Measurements from ENCODE around the gene PTPN6. TPM values are rescaled to one million over a fixed set of nuclear protein-coding genes. Genes with fewer than 3 reads are reported as not detected.
A peak's percentile ranks its signal among the peaks of the same experiment; 100 is the strongest.

The PTPN6 gene
- total and polyA plus RNA-seq, 2 of the 13 experiments (the other 11 are each of a cell fraction or from before 2014, with no cell fraction given) = 10.5 to 10.6 TPM

DNA sequence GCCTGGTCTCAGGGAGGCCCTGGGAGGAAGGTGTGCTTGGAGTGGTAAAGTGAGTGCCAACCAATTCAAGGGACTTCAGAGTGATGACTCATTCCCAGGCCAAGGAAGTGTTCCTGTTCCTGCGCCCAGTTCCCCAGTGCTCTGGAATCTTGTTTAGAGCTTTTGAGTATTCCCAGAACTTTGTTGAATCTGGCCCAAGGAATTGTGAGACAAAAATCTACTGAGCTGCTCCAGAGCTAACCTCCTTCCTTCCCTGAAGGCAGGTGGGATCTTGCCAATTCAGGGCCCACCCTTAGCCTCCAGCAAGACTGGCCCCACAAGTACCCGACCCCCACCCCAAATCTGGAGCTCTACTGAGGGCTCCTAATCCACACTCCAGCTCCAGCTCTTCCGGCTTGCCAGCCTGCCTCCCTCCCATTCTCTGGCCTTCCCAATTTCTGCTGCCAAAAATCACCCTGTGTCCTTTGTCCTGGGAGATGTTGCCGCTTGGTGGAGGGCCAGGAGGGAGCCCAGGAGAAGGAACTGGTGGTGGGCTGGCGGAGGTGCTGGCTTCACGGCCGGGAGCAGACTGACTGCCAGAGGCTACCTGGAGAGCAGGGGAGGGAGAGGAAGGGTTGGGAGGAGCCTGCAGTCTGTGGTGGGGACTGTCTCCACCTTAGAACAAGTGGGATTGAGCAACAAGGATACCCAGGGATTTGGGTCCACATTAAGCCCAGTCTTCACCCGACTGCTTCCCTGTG is 25.4 kb upstream of the PTPN6 start (continued):
- TF ChIP-seq SP1 (IDR thresholded peaks at IDR 0.05) (no peak), SP1 (CRISPR knock-in tag; IDR thresholded peaks at IDR 0.05) (no peak), KLF12 (CRISPR knock-in tag; IDR thresholded peaks at IDR 0.05; ENCODE audit: borderline replicate concordance) (no peak), ZNF30 (CRISPR knock-in tag; IDR thresholded peaks at IDR 0.05) (no peak), NFE2 (CRISPR knock-in tag; IDR thresholded peaks at IDR 0.05) (no peak), ZZZ3 (CRISPR knock-in tag; IDR thresholded peaks at IDR 0.05; ENCODE audit: borderline replicate concordance) (no peak), ZNF557 (CRISPR knock-in tag; IDR thresholded peaks at IDR 0.05) (no peak), PCBP1 (IDR thresholded peaks at IDR 0.05; ENCODE audit: borderline replicate concordance, low read depth, low read length) (0 out of 2 replicates have a peak, but pooled peaks have one; percentile 42), POLR2AphosphoS5 (IDR thresholded peaks at IDR 0.05; ENCODE audit: low read depth, low read length) (no peak), SIX4 (CRISPR knock-in tag; IDR thresholded peaks at IDR 0.05) (no peak), ZNF7 (CRISPR knock-in tag; IDR thresholded peaks at IDR 0.05) (no peak)
- TF ChIP-seq, protein P1, sequence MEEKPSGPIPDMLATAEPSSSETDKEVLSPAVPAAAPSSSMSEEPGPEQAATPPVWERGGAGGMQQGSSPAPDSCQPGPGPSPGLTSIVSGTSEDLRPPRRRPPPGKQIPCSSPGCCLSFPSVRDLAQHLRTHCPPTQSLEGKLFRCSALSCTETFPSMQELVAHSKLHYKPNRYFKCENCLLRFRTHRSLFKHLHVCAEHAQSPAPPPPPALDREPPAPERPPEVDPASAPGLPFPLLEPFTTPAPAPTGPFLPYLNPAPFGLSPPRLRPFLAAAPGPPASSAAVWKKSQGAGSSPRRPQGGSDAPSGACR (CRISPR knock-in tag; IDR thresholded peaks at IDR 0.05) = 0 out of 2 replicates have a peak, but pooled peaks have one; percentile 26
- TF ChIP-seq, protein P2, sequence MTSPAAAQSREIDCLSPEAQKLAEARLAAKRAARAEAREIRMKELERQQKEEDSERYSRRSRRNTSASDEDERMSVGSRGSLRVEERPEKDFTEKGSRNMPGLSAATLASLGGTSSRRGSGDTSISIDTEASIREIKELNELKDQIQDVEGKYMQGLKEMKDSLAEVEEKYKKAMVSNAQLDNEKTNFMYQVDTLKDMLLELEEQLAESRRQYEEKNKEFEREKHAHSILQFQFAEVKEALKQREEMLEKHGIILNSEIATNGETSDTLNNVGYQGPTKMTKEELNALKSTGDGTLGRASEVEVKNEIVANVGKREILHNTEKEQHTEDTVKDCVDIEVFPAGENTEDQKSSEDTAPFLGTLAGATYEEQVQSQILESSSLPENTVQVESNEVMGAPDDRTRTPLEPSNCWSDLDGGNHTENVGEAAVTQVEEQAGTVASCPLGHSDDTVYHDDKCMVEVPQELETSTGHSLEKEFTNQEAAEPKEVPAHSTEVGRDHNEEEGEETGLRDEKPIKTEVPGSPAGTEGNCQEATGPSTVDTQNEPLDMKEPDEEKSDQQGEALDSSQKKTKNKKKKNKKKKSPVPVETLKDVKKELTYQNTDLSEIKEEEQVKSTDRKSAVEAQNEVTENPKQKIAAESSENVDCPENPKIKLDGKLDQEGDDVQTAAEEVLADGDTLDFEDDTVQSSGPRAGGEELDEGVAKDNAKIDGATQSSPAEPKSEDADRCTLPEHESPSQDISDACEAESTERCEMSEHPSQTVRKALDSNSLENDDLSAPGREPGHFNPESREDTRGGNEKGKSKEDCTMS (CRISPR knock-in tag; conservative IDR thresholded peaks at IDR 0.05) = no peak
- TF ChIP-seq, protein P3, sequence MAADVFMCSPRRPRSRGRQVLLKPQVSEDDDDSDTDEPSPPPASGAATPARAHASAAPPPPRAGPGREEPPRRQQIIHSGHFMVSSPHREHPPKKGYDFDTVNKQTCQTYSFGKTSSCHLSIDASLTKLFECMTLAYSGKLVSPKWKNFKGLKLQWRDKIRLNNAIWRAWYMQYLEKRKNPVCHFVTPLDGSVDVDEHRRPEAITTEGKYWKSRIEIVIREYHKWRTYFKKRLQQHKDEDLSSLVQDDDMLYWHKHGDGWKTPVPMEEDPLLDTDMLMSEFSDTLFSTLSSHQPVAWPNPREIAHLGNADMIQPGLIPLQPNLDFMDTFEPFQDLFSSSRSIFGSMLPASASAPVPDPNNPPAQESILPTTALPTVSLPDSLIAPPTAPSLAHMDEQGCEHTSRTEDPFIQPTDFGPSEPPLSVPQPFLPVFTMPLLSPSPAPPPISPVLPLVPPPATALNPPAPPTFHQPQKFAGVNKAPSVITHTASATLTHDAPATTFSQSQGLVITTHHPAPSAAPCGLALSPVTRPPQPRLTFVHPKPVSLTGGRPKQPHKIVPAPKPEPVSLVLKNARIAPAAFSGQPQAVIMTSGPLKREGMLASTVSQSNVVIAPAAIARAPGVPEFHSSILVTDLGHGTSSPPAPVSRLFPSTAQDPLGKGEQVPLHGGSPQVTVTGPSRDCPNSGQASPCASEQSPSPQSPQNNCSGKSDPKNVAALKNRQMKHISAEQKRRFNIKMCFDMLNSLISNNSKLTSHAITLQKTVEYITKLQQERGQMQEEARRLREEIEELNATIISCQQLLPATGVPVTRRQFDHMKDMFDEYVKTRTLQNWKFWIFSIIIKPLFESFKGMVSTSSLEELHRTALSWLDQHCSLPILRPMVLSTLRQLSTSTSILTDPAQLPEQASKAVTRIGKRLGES (CRISPR knock-in tag; IDR thresholded peaks at IDR 0.05; ENCODE audit: borderline replicate concordance) = no peak
- TF ChIP-seq, protein P4, sequence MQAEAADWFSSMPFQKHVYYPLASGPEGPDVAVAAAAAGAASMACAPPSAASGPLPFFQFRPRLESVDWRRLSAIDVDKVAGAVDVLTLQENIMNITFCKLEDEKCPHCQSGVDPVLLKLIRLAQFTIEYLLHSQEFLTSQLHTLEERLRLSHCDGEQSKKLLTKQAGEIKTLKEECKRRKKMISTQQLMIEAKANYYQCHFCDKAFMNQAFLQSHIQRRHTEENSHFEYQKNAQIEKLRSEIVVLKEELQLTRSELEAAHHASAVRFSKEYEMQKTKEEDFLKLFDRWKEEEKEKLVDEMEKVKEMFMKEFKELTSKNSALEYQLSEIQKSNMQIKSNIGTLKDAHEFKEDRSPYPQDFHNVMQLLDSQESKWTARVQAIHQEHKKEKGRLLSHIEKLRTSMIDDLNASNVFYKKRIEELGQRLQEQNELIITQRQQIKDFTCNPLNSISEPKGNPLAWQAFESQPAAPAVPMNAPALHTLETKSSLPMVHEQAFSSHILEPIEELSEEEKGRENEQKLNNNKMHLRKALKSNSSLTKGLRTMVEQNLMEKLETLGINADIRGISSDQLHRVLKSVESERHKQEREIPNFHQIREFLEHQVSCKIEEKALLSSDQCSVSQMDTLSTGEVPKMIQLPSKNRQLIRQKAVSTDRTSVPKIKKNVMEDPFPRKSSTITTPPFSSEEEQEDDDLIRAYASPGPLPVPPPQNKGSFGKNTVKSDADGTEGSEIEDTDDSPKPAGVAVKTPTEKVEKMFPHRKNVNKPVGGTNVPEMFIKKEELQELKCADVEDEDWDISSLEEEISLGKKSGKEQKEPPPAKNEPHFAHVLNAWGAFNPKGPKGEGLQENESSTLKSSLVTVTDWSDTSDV (CRISPR knock-in tag; IDR thresholded peaks at IDR 0.05) = no peak
- TF ChIP-seq, protein P5, sequence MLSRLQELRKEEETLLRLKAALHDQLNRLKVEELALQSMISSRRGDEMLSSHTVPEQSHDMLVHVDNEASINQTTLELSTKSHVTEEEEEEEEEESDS (CRISPR knock-in tag; IDR thresholded peaks at IDR 0.05; ENCODE audit: borderline replicate concordance) = no peak
- TF ChIP-seq, protein P6, sequence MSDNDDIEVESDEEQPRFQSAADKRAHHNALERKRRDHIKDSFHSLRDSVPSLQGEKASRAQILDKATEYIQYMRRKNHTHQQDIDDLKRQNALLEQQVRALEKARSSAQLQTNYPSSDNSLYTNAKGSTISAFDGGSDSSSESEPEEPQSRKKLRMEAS (IDR thresholded peaks at IDR 0.05) = no peak; the same call in 1 of the 2 replicates
